ENCODE measurements around the gene GPR65.

- TF ChIP-seq POLR2AphosphoS5 (IDR thresholded peaks at IDR 0.05): no peak
- no peak for TF ChIP-seq CTCF (IDR thresholded peaks at IDR 0.05)
- TF ChIP-seq POLR2A (IDR thresholded peaks at IDR 0.05): no peak
- no peak for TF ChIP-seq EP300 (IDR thresholded peaks at IDR 0.05)
Measured at GRCh38 chr14:88032373-88032772, 27.4 kb downstream of the GPR65 start.

Data from suprapubic skin (tissue), 4 donors.